Measurements from ENCODE around the gene CHGA.

CHGA gene, protein sequence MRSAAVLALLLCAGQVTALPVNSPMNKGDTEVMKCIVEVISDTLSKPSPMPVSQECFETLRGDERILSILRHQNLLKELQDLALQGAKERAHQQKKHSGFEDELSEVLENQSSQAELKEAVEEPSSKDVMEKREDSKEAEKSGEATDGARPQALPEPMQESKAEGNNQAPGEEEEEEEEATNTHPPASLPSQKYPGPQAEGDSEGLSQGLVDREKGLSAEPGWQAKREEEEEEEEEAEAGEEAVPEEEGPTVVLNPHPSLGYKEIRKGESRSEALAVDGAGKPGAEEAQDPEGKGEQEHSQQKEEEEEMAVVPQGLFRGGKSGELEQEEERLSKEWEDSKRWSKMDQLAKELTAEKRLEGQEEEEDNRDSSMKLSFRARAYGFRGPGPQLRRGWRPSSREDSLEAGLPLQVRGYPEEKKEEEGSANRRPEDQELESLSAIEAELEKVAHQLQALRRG
- long read RNA-seq, donor 1, partial matches to known transcripts, result 0 of 3 reads
- long read RNA-seq, donor 1, other reads (novel, unspliced or antisense), result 0 of 3 reads
- long read RNA-seq, donor 2, result 0 reads
- long read RNA-seq, donor 3, result 0 reads
- long read RNA-seq, donor 4, result 0 reads
- long read RNA-seq, donor 5, result 0 reads
- long read RNA-seq, donor 6, result 0 reads
- long read RNA-seq, donor 7, result 0 reads
- long read RNA-seq, donor 8, partial matches to known transcripts, result 0 of 1 reads
- long read RNA-seq, donor 8, other reads (novel, unspliced or antisense), result 0 of 1 reads

DNA sequence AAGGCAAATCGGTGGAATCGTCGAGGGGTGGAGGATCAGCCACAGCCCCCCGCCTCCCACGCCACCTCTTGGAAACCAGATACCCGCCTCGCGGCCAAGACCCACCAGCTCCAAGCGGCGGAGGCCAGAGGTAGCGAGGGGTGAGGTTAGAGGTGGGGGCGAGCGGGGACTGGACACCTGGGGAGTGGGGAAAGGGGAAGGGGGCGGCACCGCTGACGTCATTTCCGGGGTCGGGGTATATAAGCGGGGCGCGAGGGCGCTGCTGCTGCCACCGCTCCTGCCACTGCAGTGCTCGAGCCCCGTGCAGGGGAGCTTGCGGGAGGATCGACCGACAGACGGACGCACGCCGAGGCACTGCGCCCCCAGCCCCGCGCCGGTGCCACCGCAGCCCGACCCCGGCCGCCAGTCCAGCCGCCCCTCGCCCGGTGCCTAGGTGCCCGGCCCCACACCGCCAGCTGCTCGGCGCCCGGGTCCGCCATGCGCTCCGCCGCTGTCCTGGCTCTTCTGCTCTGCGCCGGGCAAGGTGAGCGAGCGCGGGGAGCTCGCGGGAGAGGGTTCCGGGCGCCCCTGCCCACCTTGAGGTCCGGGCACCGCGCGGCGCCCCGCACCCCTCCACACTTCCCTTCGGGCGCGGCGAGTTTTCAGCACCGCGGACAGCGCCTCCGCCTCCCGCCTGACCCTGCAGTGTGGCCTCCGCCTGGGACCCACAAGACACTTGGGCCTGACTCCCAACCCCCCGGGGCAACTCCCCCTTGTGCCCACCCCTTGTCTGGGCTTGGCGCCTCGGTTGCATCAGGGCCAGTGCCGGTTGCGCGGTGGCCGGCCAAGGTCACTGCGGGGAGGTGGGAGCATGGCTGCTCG lies at the start of gene CHGA:
Gene CHGA (plus strand): TSS at position 268 of the 861 bp plus-strand sequence. CDS start 210 bp downstream, at position 478.
- peak; percentile 79 for DNase-seq

GRCh38 chr14:92874962-92875661 lies 47.8 kb upstream of the CHGA start:
- DNase-seq, result peak; percentile 23

- no peak for DNase-seq
These were observed 45.1 kb upstream of the CHGA start for GRCh38 chr14:92877757-92878431.

- no peak for DNase-seq
These were observed 42.6 kb upstream of the CHGA start for GRCh38 chr14:92880351-92880750.

DNA sequence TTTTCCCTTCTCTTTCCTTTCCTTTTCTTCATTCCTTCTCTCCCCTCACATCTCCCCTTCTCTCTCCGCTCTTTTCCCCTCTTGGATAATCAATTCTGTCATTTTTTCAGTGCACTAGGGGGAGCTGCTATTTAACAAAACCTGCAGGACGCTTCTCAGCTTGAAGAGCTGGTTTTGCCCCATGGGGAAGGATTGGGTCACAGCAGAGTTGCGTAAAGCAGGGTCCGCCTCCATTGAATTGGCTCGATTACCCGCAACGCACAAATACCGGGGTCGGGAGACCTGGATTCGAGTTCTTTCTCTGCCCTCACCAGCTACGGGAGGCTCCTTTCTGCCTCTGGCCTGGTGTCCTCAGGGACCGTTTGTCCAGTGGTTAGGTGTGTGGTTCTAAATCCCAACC lies 42.1 kb upstream of the CHGA start:
- no peak for DNase-seq

DNA sequence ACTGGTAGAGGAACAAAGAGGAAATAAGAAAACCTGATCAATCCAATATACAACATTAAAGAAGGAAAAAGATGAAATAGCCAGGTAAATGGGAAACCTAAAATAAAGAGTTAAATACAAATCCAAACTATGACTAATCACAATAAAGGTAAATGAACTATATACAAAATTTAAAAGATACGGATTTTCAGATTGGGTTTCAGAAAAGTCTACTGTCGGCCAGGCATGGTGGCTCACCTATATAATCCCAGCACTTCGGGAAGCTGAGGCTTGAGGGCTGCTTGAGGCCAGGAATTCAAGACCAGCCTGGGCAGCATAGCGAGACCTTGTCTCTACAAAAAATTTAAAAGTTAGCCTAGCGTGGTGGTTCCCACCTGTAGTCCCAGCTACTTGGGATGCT lies 39.9 kb upstream of the CHGA start:
- DNase-seq, result no peak

GRCh38 chr14:92884410-92884809 lies 38.5 kb upstream of the CHGA start:
- DNase-seq, result no peak

- no peak for DNase-seq
These were observed 37.5 kb upstream of the CHGA start for GRCh38 chr14:92885279-92886061.

- no peak for DNase-seq
These were observed 36.6 kb upstream of the CHGA start for GRCh38 chr14:92886337-92886736.

DNA sequence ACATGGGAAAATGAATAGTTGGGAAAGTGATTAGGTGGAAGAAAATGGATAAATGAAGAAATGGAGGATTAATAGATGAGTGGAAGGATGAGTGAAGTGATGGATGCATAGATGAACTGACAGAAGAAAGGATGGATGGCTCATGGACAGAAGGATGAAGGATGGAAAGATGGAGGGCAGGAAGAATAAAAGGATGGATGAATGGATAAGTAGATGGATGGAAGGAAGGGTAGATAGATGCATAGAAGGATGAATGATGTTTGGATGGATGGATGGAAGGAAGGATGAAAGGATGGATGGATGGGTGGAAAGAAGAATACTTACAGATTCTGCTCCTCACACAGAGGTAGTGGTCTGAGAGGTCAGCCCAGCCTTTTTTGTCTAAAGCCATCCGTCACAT lies 35.8 kb upstream of the CHGA start:
- no peak for DNase-seq

DNA sequence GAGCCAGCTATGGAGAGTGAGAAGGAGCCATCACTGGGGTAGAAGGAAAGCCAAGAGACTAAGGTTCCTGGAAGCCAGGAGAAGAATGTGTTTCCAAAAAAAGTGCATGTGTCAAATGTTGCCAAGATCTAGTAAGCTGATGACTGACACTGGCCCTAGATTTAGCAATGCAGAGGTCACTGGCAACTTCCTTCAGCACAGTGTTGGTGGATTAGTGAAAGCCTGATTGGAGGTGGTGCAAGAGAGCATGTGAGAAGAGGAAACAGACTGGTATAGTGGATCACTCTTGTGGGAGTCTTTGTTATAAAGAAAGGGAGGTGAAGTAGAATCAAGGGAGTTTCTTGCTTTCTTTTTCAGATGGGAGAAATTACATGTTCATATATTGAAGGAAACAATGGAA lies 34.1 kb upstream of the CHGA start:
- no peak for DNase-seq

- DNase-seq, result no peak
These were observed 31.9 kb upstream of the CHGA start for GRCh38 chr14:92890830-92891588.

DNA sequence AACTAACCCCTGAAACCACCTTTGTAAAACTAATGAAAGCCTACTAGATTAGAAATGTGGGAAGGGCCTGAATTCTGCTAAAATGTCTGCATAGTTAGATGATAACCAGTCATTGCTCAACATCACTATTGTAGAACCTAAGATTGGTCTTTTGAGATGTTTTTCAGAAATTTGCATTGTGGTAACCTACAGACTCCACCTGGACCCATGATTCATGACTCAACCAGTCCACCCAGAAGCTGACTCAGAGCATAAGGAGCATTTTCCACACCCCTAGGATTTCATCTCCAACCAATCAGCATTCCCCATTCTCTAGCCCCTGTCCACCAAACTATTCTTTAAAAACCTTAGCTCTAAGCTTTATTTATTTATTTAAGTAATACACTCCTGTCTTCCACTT lies 30.4 kb upstream of the CHGA start:
- DNase-seq, result no peak

GRCh38 chr14:92895352-92895878 lies 27.5 kb upstream of the CHGA start:
- DNase-seq, result no peak

- no peak for DNase-seq
These were observed 24.9 kb upstream of the CHGA start for GRCh38 chr14:92897922-92898565.

- no peak for DNase-seq
These were observed 24.3 kb upstream of the CHGA start for GRCh38 chr14:92898566-92899131.

DNA sequence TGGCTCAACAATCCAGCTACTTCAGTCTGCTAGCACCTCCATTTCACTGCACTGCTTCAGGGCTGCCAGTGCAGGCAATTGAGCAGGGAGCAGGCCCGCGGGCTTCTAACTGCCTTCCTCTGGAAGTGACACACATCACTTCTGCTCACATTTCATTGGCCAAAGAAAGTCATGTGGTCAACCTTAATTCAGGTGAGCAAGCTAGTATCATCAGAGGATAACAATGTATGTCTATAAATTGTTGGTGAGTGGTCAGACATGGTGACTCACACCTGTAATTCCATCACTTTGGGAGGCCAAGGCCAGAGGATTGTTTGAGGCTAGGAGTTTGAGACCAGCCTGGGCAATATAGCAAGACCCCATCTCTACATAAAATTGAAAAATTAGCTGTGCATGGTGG lies 22.3 kb upstream of the CHGA start:
- no peak for DNase-seq

DNA sequence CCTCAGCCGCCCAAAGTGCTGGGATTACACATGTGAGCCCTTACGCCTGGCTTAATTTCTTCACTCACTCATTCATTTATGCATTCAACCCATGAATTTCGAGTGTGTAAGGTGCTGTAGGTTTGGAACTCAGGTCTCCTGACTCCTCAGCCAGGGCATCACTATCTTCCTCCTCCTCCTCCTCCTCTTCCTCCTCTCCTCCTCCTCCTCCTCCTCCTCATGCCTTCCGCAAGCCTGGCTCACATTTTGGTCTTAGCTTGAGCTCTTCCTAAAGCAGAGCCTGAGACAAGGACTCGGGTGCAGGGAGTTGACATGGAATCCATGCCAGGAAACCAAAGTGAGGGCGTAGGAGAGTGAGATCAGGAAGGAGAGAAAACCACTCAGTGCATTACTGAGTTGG lies 20.8 kb upstream of the CHGA start:
- DNase-seq, result no peak

DNA sequence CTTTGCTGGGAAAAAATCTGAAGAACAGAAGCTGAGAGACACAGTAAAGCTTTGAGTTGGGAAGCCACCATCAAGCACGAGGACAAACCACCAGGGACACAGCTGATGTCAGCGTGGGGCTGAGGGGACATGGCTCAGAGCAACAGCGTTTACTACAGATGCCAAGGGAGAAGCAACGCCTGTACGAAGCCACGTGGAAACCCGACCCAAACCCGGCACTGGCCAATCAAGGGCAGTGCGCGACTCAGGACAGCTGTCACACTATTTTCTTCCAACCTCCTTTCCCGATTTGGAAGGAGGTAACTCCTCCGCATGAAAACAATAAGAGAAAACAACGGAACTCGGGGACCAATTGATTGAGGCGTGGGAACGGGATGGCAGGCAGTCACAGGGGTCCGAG lies 20.2 kb upstream of the CHGA start:
- DNase-seq, result no peak

Data from right kidney (tissue), 9 donors.